SU-DHL-6 (cell line): ENCODE measurements around the gene FAM135A.
"Not testable (repeated sequence)": the region's sequence is repeated elsewhere in the genome, so short reads cannot be mapped to it uniquely, and the experiment has no call there.

ENCODE experiments used
- H2AFZ ChIP-seq: fragments of 200-600 bp; sonication (generic); 2 replicates; pipeline ENCODE4 v1.6.1; 2014; ENCODE audit warnings: low read depth, mild to moderate bottlenecking, moderate library complexity, mixed read lengths, antibody characterized with exemption, low read length; ENCODE audit not compliant: severe bottlenecking
- H3F3A ChIP-seq: fragments of 200-600 bp; shearing (Covaris generic); 2 replicates; pipeline ENCODE4 v1.6.0; 2016; ENCODE audit warnings: antibody characterized with exemption, mild to moderate bottlenecking; ENCODE audit not compliant: insufficient read depth
- H3K27ac ChIP-seq: fragments of 200-600 bp; sonication (generic); 2 replicates; pipeline ENCODE4 v1.5.1; 2016; ENCODE audit warnings: low read depth, mild to moderate bottlenecking, low read length, moderate library complexity, mixed read lengths
- H3K27me3 ChIP-seq: fragments of 200-600 bp; sonication (generic), shearing (Covaris generic); 2 replicates; pipeline ENCODE4 v1.6.0; 2014; ENCODE audit warnings: mild to moderate bottlenecking, low read length
- H3K36me3 ChIP-seq: fragments of 200-600 bp; sonication (generic); 2 replicates; pipeline ENCODE4 v1.6.1; 2014; ENCODE audit warnings: mild to moderate bottlenecking, low read length, mixed read lengths
- H3K4me2 ChIP-seq: fragments of 300-600, 200-600 bp; shearing (Covaris generic), sonication (generic); 2 replicates; pipeline ENCODE4 v1.6.0; 2014; ENCODE audit warnings: low read length, low read depth, mild to moderate bottlenecking; ENCODE audit not compliant: poor library complexity, severe bottlenecking
- H3K4me3 ChIP-seq: fragments of 200-600 bp; sonication (generic); 2 replicates; pipeline ENCODE4 v1.5.1; 2014; ENCODE audit warnings: antibody characterized with exemption, low read length, mild to moderate bottlenecking, mixed read lengths; ENCODE audit not compliant: insufficient read depth, poor library complexity, severe bottlenecking
- H3K79me2 ChIP-seq: fragments of 200-600 bp; sonication (generic); 2 replicates; pipeline ENCODE4 v1.6.1; 2014; ENCODE audit warnings: mild to moderate bottlenecking, low read length, moderate library complexity; ENCODE audit not compliant: insufficient read depth
- H3K9ac ChIP-seq: fragments of 200-600 bp; sonication (generic); 2 replicates; pipeline ENCODE4 v1.7.0; 2014; ENCODE audit warnings: mild to moderate bottlenecking, low read length
- H3K9me2 ChIP-seq: fragments of 200-600 bp; sonication (generic); replicated peaks from 2 replicates; pipeline ENCODE4 v1.6.1; 2014; ENCODE audit warnings: low read length; ENCODE audit not compliant: insufficient read depth
- H3K9me3 ChIP-seq: fragments of 200-600 bp; sonication (generic); 2 replicates; pipeline ENCODE4 v1.6.1; 2014; ENCODE audit warnings: low read length, mixed read lengths; ENCODE audit not compliant: insufficient read depth
- H4K20me1 ChIP-seq: fragments of 200-600 bp; sonication (generic); 2 replicates; pipeline ENCODE4 v1.6.1; 2014; ENCODE audit warnings: low read depth, mild to moderate bottlenecking, antibody characterized with exemption, low read length, moderate library complexity, mixed read lengths
- EZH2phosphoT487 ChIP-seq: fragments of 200-600 bp; sonication (generic), shearing (Covaris generic); conservative IDR thresholded peaks from 2 replicates; pipeline ENCODE4 v1.6.1; 2018; ENCODE audit warnings: mild to moderate bottlenecking, antibody characterized with exemption, low read length, moderate library complexity, mixed read lengths
- TF ChIP-seq, protein P1 (sequence below): fragments of 200-600 bp; sonication (generic); IDR thresholded peaks from one replicate; pipeline ENCODE4 v1.5.1; 2017; ENCODE audit warnings: antibody characterized with exemption, mild to moderate bottlenecking, low read length, moderate library complexity; ENCODE audit not compliant: insufficient read depth, poor library complexity, severe bottlenecking

FAM135A gene

DNA sequence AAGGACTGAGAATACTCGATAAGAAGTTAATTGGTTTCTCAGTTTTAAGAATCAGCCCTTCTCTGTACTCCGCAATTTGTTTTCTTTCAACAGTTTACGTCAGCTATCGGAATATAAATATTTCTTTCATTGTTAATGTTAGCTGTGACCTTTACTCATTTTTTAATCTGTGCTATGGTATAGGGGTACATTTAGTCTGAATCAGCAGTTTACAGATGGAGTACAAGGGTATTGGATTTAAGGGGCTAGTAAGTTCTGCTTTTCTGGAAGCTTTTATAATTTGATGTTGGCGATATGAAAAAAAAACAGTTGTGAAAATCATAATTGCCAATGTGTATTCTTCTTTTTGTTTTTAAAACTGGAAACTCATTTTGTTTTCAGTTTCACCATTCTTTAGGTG is 23.0 kb downstream of the FAM135A start:
- no peaks in the 10 kb centered on the region for H3K79me2 ChIP-seq
- no peak overlapping the region for H3K4me3 ChIP-seq
- H3K4me2 ChIP-seq, result no peak overlapping the region
- H3K27me3 ChIP-seq, result no peaks in the 10 kb centered on the region
- peaks cover 30% of the 10 kb centered on the region; the same call in 1 of the 2 replicates for H3K36me3 ChIP-seq
- no peak overlapping the region for H3K9ac ChIP-seq
- H3K9me3 ChIP-seq, result no peaks in the 10 kb centered on the region
- no peak overlapping the region for H2AFZ ChIP-seq
- no peaks in the 10 kb centered on the region for H3F3A ChIP-seq
- H3K9me2 ChIP-seq, result no peaks in the 10 kb centered on the region
- no peak overlapping the region for H3K27ac ChIP-seq
- H4K20me1 ChIP-seq, result no peaks in the 10 kb centered on the region
- TF ChIP-seq, protein P1, sequence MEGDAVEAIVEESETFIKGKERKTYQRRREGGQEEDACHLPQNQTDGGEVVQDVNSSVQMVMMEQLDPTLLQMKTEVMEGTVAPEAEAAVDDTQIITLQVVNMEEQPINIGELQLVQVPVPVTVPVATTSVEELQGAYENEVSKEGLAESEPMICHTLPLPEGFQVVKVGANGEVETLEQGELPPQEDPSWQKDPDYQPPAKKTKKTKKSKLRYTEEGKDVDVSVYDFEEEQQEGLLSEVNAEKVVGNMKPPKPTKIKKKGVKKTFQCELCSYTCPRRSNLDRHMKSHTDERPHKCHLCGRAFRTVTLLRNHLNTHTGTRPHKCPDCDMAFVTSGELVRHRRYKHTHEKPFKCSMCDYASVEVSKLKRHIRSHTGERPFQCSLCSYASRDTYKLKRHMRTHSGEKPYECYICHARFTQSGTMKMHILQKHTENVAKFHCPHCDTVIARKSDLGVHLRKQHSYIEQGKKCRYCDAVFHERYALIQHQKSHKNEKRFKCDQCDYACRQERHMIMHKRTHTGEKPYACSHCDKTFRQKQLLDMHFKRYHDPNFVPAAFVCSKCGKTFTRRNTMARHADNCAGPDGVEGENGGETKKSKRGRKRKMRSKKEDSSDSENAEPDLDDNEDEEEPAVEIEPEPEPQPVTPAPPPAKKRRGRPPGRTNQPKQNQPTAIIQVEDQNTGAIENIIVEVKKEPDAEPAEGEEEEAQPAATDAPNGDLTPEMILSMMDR, result no peak
- no peak for TF ChIP-seq EZH2phosphoT487

DNA sequence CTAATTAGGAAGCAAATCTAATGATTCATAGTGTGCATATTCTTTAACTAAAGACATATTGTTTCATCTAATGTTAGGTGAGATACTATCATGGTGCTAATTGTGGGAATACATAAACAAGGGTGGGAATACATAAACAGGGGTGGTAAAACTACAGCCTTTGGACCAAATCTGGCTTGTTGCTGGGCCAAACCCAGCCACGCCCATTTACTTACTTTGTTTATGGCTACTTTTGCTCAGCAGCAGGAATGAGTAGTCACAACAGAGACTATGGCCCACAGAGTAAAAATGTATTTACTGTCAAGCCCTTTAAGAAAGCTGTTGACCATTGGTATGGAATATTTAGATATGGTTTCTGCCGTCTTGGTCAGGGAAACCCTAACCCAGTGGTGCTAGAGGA is 31.7 kb downstream of the FAM135A start:
- no peaks in the 10 kb centered on the region for H3K9me3 ChIP-seq
- 0 out of 2 replicates have a peak, but pooled peaks cover 6% of the 10 kb centered on the region for H3K36me3 ChIP-seq
- no peak overlapping the region for H3K4me3 ChIP-seq
- H3K9me2 ChIP-seq, result no peaks in the 10 kb centered on the region
- no peaks in the 10 kb centered on the region for H3K27me3 ChIP-seq
- no peak overlapping the region for H3K4me2 ChIP-seq
- H3K9ac ChIP-seq, result no peak overlapping the region
- no peaks in the 10 kb centered on the region for H3F3A ChIP-seq
- no peaks in the 10 kb centered on the region for H4K20me1 ChIP-seq
- TF ChIP-seq, protein P1, result no peak
- TF ChIP-seq EZH2phosphoT487, result no peak
- no peak overlapping the region for H2AFZ ChIP-seq
- H3K27ac ChIP-seq, result no peak overlapping the region
- no peaks in the 10 kb centered on the region for H3K79me2 ChIP-seq

DNA sequence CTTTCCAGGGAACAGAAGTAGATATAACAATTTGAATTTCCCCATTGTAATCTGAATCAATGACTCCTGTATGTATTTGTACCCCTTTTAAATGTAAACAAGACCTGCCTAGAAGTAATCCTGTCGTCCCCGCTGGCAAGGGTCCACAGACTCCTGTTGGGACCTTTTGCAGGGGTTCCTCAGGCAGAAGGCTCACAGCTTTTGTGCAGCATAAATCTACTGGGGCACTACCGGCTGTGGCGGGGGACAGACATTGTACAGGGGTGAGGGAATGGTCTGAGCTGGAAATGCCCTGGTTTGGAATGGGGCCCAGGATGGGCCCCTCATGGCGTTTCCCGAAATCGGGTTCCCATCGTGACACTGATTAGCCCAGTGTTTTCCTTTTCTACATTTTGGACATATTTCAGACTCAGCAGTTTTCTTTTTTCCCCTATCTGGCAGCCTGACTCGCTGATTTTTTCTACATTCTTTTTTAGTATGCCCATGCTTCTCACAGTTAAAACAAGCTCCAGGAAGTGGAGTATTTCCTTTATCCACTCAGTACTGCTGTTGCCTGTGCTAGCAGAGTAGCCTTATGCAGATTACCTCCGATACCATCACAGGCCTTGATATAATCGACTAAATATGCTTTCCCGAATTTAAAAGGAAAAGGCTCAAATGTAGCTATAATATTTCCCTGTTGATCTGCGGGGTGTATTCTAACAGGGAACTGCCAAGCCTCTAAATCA is 34.2 kb downstream of the FAM135A start:
- not testable (repeated sequence) for H3K9ac ChIP-seq, H3K27ac ChIP-seq, H3F3A ChIP-seq, H3K4me2 ChIP-seq, H3K79me2 ChIP-seq, H3K4me3 ChIP-seq, H2AFZ ChIP-seq, H3K9me3 ChIP-seq, H4K20me1 ChIP-seq, H3K27me3 ChIP-seq, H3K9me2 ChIP-seq
- H3K36me3 ChIP-seq, result peaks cover 11% of the 10 kb centered on the region; the same call in 1 of the 2 replicates

DNA sequence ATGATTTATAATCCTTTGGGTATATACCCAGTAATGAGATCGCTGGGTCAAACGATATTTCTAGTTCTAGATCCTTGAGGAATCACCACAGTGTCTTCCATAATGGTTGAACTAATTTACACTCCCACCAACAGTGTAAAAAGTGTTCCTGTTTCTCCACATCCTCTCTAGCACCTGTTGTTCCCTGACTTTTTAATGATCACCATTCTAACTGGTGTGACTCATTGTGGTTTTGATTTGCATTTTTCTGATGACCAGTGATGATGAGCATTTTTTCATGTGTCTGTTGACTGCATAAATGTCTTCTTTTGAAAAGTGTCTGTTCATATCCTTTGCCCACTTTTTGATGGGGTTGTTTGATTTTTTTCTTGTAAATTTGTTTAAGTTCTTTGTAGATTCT is 40.6 kb downstream of the FAM135A start:
- H4K20me1 ChIP-seq, H3K4me3 ChIP-seq, H3K9me2 ChIP-seq, H3F3A ChIP-seq, H2AFZ ChIP-seq, H3K9ac ChIP-seq, H3K27me3 ChIP-seq, H3K27ac ChIP-seq, H3K4me2 ChIP-seq, H3K79me2 ChIP-seq, H3K9me3 ChIP-seq: not testable (repeated sequence)
- peaks cover 11% of the 10 kb centered on the region; the same call in 1 of the 2 replicates for H3K36me3 ChIP-seq
